ENCODE measurements around the gene PDE3B. TPM values are rescaled to one million over a fixed set of nuclear protein-coding genes. Genes with fewer than 3 reads are reported as not detected.

PDE3B gene
- total RNA-seq, 1 donor: 0.36 TPM

Small RNA genes within 50 kb of the gene (small RNA-seq; reads per million reads assigned to genes)
- gene CALCP: not detected

Other genes starting within 250 kb of the PDE3B start
- 245 and 257 TPM in 2 replicates for gene COPB1, start 144.0 kb upstream of the PDE3B start, total RNA-seq
- gene PSMA1, start 123.4 kb upstream of the PDE3B start, total RNA-seq: 107 and 125 TPM in 2 replicates
- gene CYP2R1, start 248.4 kb downstream of the PDE3B start, total RNA-seq: 12.7 and 16.8 TPM in 2 replicates

All from osteoblast (primary cell).